ENCODE data around the gene CDH20. TPM values are rescaled to one million over a fixed set of nuclear protein-coding genes. Genes with fewer than 3 reads are reported as not detected.

Gene CDH20
- polyA plus RNA-seq, 1 donor (not counting 4 experiments of a cell fraction or from before 2014, with no cell fraction given): not detected

GRCh38 chr18:61413396-61413795 is 80.2 kb downstream of the CDH20 start:
- H3K9me3 ChIP-seq (ENCODE audit: control insufficient read depth, low read depth, low read length): no peaks in the 10 kb centered on the region
- no peaks in the 10 kb centered on the region for H3K79me2 ChIP-seq (ENCODE audit: control insufficient read depth, insufficient read depth, low read length)
- H3K4me2 ChIP-seq (ENCODE audit: control insufficient read depth, extremely low read depth, insufficient read depth, low read depth, low read length): no peak overlapping the region
- no peak overlapping the region for H3K27ac ChIP-seq (ENCODE audit: control insufficient read depth, insufficient read depth, low read length)
- dilution Hi-C loops (cut with MboI; ENCODE audit: extremely low pct_ligation_motif_present, low sequenced_read_pairs): no loop called here
- FAIRE-seq (no peak), DNase-seq (ENCODE audit: low read depth, low spot score) (no peak)
- no peak overlapping the region for H3K4me3 ChIP-seq (ENCODE audit: control insufficient read depth in 2 of 3, extremely low read depth in 1 of 3, insufficient read depth in 2 of 3, low read depth in 1 of 3, low read length in 3 of 3)
- no peaks in the 10 kb centered on the region for H3K27me3 ChIP-seq (ENCODE audit: control insufficient read depth, extremely low read depth, insufficient read depth, low read length)
- TF ChIP-seq EZH2 (IDR thresholded peaks at IDR 0.05; ENCODE audit: low read length) (no peak), CTCF (optimal IDR thresholded peaks at IDR 0.05 in 1 of 3, IDR thresholded peaks at IDR 0.05 in 1 of 3, conservative IDR thresholded peaks at IDR 0.05 in 1 of 3; ENCODE audit: extremely low read depth in 1 of 3, insufficient read depth in 2 of 3, low read length in 3 of 3) (no peak)
- H2AFZ ChIP-seq (ENCODE audit: control insufficient read depth, low read length): no peak overlapping the region
- H3K9ac ChIP-seq (ENCODE audit: control insufficient read depth, extremely low read depth, insufficient read depth, low read length): no peak overlapping the region
- H3K4me1 ChIP-seq (ENCODE audit: control insufficient read depth, extremely low read depth, insufficient read depth, low read length): no peaks in the 10 kb centered on the region
- H3K36me3 ChIP-seq (ENCODE audit: control insufficient read depth in 2 of 2, extremely low read depth in 1 of 2, insufficient read depth in 2 of 2, low read length in 2 of 2): no peaks in the 10 kb centered on the region
- H3K9me1 ChIP-seq (ENCODE audit: control insufficient read depth, extremely low read depth, insufficient read depth, low read length): no peaks in the 10 kb centered on the region
- no peaks in the 10 kb centered on the region for H4K20me1 ChIP-seq (ENCODE audit: control insufficient read depth, extremely low read depth, insufficient read depth, low read length)

GRCh38 chr18:61414086-61414485 is 80.9 kb downstream of the CDH20 start:
- Histone ChIP-seq H3K79me2 (ENCODE audit: control insufficient read depth, insufficient read depth, low read length) (no peaks in the 10 kb centered on the region), H3K4me1 (ENCODE audit: control insufficient read depth, extremely low read depth, insufficient read depth, low read length) (no peaks in the 10 kb centered on the region), H2AFZ (ENCODE audit: control insufficient read depth, low read length) (no peak overlapping the region), H3K9me3 (ENCODE audit: control insufficient read depth, low read depth, low read length) (no peaks in the 10 kb centered on the region), H3K4me3 (ENCODE audit: control insufficient read depth in 2 of 3, extremely low read depth in 1 of 3, insufficient read depth in 2 of 3, low read depth in 1 of 3, low read length in 3 of 3) (no peak overlapping the region), H3K9ac (ENCODE audit: control insufficient read depth, extremely low read depth, insufficient read depth, low read length) (no peak overlapping the region), H3K27ac (ENCODE audit: control insufficient read depth, insufficient read depth, low read length) (no peak overlapping the region), H4K20me1 (ENCODE audit: control insufficient read depth, extremely low read depth, insufficient read depth, low read length) (no peaks in the 10 kb centered on the region), H3K4me2 (ENCODE audit: control insufficient read depth, extremely low read depth, insufficient read depth, low read depth, low read length) (no peak overlapping the region), H3K9me1 (ENCODE audit: control insufficient read depth, extremely low read depth, insufficient read depth, low read length) (no peaks in the 10 kb centered on the region), H3K27me3 (ENCODE audit: control insufficient read depth, extremely low read depth, insufficient read depth, low read length) (no peaks in the 10 kb centered on the region), H3K36me3 (ENCODE audit: control insufficient read depth in 2 of 2, extremely low read depth in 1 of 2, insufficient read depth in 2 of 2, low read length in 2 of 2) (no peaks in the 10 kb centered on the region)
- no peak for FAIRE-seq
- DNase-seq (ENCODE audit: low read depth, low spot score): no peak
- dilution Hi-C loops (cut with MboI; ENCODE audit: extremely low pct_ligation_motif_present, low sequenced_read_pairs): no loop called here
- TF ChIP-seq EZH2 (IDR thresholded peaks at IDR 0.05; ENCODE audit: low read length) (no peak), CTCF (optimal IDR thresholded peaks at IDR 0.05 in 1 of 3, IDR thresholded peaks at IDR 0.05 in 1 of 3, conservative IDR thresholded peaks at IDR 0.05 in 1 of 3; ENCODE audit: extremely low read depth in 1 of 3, insufficient read depth in 2 of 3, low read length in 3 of 3) (no peak)
